HG03457 (cell line): ENCODE results near the gene ARL6IP4.
"Not testable (repeated sequence)": the region's sequence is repeated elsewhere in the genome, so short reads cannot be mapped to it uniquely, and the experiment has no call there.

Experiments used
- ATAC-seq: cut with Tn5 transposase; IDR thresholded peaks from one replicate; pipeline ENCODE4 v1.9.1; 2021; ENCODE audit warnings: moderate number of reproducible peaks; ENCODE audit not compliant: unreplicated experiment

The ARL6IP4 gene

GRCh38 chr12:123005081-123005626 is 24.7 kb downstream of the ARL6IP4 start:
- ATAC-seq, result no peak

GRCh38 chr12:123006977-123007376 is 26.5 kb downstream of the ARL6IP4 start:
- no peak for ATAC-seq

- no peak for ATAC-seq
Observed at GRCh38 chr12:123010110-123010509, 29.6 kb downstream of the ARL6IP4 start.

GRCh38 chr12:123010681-123011080 is 30.2 kb downstream of the ARL6IP4 start:
- no peak for ATAC-seq

- ATAC-seq, result no peak
Observed at GRCh38 chr12:123011701-123012100, 31.2 kb downstream of the ARL6IP4 start.

GRCh38 chr12:123013185-123014095 is 33.0 kb downstream of the ARL6IP4 start:
- no peak for ATAC-seq

GRCh38 chr12:123014473-123014872 is 34.0 kb downstream of the ARL6IP4 start:
- ATAC-seq, result not testable (repeated sequence)

- no peak for ATAC-seq
Observed at GRCh38 chr12:123017753-123018152, 37.3 kb downstream of the ARL6IP4 start.

GRCh38 chr12:123019841-123020138 is 39.3 kb downstream of the ARL6IP4 start:
- ATAC-seq, result no peak

GRCh38 chr12:123021688-123022604 is 41.5 kb downstream of the ARL6IP4 start:
- ATAC-seq, result no peak

GRCh38 chr12:123022846-123023245 is 42.4 kb downstream of the ARL6IP4 start:
- no peak for ATAC-seq

- no peak for ATAC-seq
Observed at GRCh38 chr12:123024819-123025391, 44.4 kb downstream of the ARL6IP4 start.

- ATAC-seq, result no peak
Observed at GRCh38 chr12:123026094-123026853, 45.8 kb downstream of the ARL6IP4 start.

GRCh38 chr12:123027726-123028445 is 47.4 kb downstream of the ARL6IP4 start:
- no peak for ATAC-seq

GRCh38 chr12:123028475-123028874 is 48.0 kb downstream of the ARL6IP4 start:
- no peak for ATAC-seq

GRCh38 chr12:123029550-123029949 is 49.1 kb downstream of the ARL6IP4 start:
- ATAC-seq, result no peak

GRCh38 chr12:123030686-123031085 is 50.2 kb downstream of the ARL6IP4 start:
- ATAC-seq, result no peak

- ATAC-seq, result no peak
Observed at GRCh38 chr12:123031171-123031845, 50.8 kb downstream of the ARL6IP4 start.
